Upper lobe of right lung (tissue), 1 donor: ENCODE results near the gene GYPC. TPM values are rescaled to one million over a fixed set of nuclear protein-coding genes. Genes with fewer than 3 reads are reported as not detected.
A peak's percentile ranks its signal among the peaks of the same experiment; 100 is the strongest.

Experiments used
- ATAC-seq: fragments of 200-7000 bp; cut with Tn5 transposase; one replicate; pipeline ENCODE4 v1.9.1; 2020; ENCODE audit warnings: mild to moderate bottlenecking, moderate library complexity
- DNase-seq: peaks from one replicate; pipeline ENCODE4 v3.0.0-alpha.2; 2020
- H3K27ac ChIP-seq: fragments of 200-600 bp; one replicate; pipeline ENCODE4 v1.8.0; 2022
- H3K27me3 ChIP-seq: fragments of 200-600 bp; one replicate; pipeline ENCODE4 v1.8.0; 2022; ENCODE audit warnings: mild to moderate bottlenecking
- H3K36me3 ChIP-seq: fragments of 200-600 bp; one replicate; pipeline ENCODE4 v1.8.0; 2022
- H3K4me1 ChIP-seq: fragments of 200-600 bp; one replicate; pipeline ENCODE4 v1.8.0; 2022
- H3K4me3 ChIP-seq: fragments of 200-600 bp; one replicate; pipeline ENCODE4 v1.8.0; 2022; ENCODE audit warnings: mild to moderate bottlenecking
- H3K9me3 ChIP-seq: fragments of 200-600 bp; one replicate; pipeline ENCODE4 v1.8.0; 2022
- intact Hi-C: fragments of 100-400 bp; cut with DNase I; formaldehyde crosslinking; loops from one replicate; pipeline ENCODE4 v1.11.0; 2022
- total RNA-seq: library from RNA; stranded (reverse); fragmentation: NEBNext Ultra II Directional; extraction: Animal tissue kit (Norgen Biotek cat#: 25700); gene quantifications from one replicate; pipeline ENCODE4 v1.2.1, GENCODE V29; 2021
- TF ChIP-seq, protein P1 (sequence below): fragments of 200-600 bp; IDR thresholded peaks from one replicate; pipeline ENCODE4 v1.8.0; 2022; ENCODE audit warnings: antibody characterized with exemption
- donor health status: DM: no; HTN: yes; CAD: no; lungs with severe emphysema.

The GYPC gene
- total RNA-seq, 1 donor from 2014 or later, result 76.7 TPM

DNA sequence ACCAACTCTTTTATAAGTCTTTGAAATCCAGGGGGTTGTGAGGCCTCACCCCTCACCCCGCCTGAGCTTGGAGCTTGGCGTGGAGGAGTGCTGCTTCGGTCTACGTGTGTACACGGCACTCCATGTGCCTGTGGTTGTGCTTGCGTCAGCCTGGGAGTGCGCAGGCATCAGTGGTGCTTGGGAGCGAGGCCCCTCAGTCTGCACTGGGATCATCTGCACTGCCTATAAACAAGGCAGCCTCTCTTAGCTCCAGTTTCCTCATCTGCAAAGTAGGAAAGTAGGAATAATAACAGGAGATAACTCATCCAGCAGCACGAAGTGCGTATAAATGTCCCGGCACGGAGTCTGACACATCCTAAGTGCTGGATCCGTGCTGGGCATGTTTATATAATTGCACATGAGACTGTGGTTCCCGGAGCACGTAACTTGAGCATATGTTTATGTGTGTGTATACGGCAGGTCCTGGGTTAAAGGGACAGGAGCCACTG, 1.2 kb downstream of the GYPC start:
- Histone ChIP-seq H3K4me1 (peaks cover 53% of the 10 kb centered on the region), H3K27ac (peak overlapping the region; percentile 91), H3K27me3 (no peaks in the 10 kb centered on the region), H3K4me3 (peak overlapping the region; percentile 72), H3K9me3 (no peaks in the 10 kb centered on the region), H3K36me3 (no peaks in the 10 kb centered on the region)
- intact Hi-C loops, result no loop called here
- no peak for DNase-seq
- peak; percentile 35 for ATAC-seq
- TF ChIP-seq, protein P1, sequence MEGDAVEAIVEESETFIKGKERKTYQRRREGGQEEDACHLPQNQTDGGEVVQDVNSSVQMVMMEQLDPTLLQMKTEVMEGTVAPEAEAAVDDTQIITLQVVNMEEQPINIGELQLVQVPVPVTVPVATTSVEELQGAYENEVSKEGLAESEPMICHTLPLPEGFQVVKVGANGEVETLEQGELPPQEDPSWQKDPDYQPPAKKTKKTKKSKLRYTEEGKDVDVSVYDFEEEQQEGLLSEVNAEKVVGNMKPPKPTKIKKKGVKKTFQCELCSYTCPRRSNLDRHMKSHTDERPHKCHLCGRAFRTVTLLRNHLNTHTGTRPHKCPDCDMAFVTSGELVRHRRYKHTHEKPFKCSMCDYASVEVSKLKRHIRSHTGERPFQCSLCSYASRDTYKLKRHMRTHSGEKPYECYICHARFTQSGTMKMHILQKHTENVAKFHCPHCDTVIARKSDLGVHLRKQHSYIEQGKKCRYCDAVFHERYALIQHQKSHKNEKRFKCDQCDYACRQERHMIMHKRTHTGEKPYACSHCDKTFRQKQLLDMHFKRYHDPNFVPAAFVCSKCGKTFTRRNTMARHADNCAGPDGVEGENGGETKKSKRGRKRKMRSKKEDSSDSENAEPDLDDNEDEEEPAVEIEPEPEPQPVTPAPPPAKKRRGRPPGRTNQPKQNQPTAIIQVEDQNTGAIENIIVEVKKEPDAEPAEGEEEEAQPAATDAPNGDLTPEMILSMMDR, result no peak

DNA sequence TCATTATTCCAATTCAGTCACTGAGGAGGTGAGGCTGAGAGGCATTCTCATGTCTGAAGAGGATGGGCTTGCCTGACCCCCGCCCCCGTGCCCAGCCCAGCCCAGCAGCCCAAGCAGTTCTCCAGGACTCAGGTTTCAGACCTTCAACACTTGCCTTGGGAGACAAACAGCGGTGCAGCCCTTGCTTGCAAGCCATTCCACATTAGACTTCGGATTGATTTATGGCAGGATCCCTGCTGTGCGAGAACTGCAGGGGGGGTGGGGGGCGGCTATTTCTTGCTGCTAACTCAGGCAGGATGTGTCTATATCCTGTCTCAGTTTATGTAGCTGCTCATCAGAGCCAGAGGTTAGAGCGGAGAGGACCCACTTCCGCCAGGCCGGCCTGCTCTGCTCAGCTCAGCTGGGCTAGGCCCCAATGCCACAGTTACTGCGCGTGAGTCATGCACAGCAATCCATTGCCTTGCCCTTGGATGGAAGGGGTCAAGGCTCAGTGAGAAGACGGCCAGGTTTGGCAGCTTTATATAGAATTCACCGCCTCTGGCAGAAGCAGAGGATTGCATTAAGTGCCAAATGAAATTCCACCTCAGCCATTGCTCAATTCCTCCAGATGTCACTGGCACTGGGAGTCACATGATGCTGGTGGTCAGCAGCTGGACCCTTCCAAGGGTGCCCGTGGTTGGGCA, 1.8 kb downstream of the GYPC start:
- Histone ChIP-seq H3K27ac (peak overlapping the region; percentile 91), H3K27me3 (no peaks in the 10 kb centered on the region), H3K4me3 (peak overlapping the region; percentile 72), H3K36me3 (no peaks in the 10 kb centered on the region), H3K4me1 (peaks cover 59% of the 10 kb centered on the region), H3K9me3 (no peaks in the 10 kb centered on the region)
- intact Hi-C loops, result no loop called here
- ATAC-seq (peak; percentile 78), DNase-seq (peak; percentile 83)
- TF ChIP-seq, protein P1, result peak; percentile 20

DNA sequence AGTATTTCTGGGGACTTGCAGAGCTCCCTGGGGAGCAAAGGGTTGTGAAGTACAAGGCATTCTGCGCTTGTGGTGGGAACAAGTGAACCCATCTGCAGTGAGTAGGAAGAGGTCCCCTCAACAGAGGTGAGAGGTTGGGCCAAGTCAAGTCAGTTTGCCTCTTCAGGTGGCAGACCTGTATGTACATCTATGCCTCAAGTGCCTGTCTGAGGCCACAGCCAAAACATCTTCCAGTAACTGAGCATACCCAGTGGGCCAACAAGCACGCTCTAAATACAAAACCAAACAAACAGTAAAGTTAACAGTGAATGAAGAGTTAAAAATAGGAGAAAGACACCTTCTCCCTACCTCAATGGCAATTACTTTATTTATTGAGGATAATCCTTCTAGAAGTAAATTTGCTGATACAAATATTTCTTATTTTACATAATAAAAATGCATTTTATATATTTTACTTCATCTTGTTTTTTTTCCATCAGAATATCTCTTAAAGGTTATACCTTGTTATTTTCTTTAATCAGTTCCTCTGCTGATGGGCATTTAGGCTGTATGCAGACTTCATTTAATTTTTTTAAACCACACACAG, 2.5 kb downstream of the GYPC start:
- no peak for DNase-seq
- Histone ChIP-seq H3K27ac (peak overlapping the region; percentile 91), H3K27me3 (no peaks in the 10 kb centered on the region), H3K36me3 (no peaks in the 10 kb centered on the region), H3K9me3 (no peaks in the 10 kb centered on the region), H3K4me1 (peaks cover 65% of the 10 kb centered on the region), H3K4me3 (peak overlapping the region; percentile 72)
- intact Hi-C loops, result no loop called here
- TF ChIP-seq, protein P1, result no peak
- ATAC-seq, result no peak

DNA sequence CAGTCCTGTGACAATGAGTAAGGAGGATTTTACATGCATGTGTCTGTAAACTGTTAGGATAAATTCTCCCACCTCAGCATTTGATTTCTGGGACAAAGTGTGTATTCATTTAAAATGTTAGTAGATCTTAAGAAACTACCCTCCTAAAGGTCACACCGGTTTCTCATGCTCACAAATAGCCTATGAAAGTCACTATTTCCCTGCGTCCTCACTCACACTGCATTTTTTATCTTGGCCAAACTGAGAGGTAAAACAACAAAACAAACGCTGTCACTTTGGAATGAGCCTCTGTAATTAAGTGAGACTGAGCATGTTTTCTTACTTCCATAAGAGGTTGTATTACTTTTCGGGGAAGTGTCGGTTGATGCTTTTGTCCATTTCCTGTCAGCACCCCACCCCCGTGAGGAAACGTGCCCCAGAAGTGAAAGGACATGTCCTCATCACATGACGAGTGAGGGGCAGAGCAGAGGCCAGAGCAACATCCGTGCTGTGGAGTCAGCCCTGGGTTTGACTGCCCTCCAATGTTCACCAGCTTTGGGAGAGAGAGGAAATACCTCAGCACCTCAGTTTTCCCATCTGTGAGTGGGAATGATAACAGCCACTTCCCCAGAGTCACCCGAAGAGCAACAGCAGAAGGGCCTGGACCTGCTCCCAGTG, 3.1 kb downstream of the GYPC start:
- TF ChIP-seq, protein P1, result no peak
- Histone ChIP-seq H3K27me3 (no peaks in the 10 kb centered on the region), H3K4me3 (peak overlapping the region; percentile 72), H3K4me1 (peaks cover 72% of the 10 kb centered on the region), H3K36me3 (no peaks in the 10 kb centered on the region), H3K27ac (peak overlapping the region; percentile 91), H3K9me3 (no peaks in the 10 kb centered on the region)
- peak; percentile 77 for DNase-seq
- peak; percentile 64 for ATAC-seq
- intact Hi-C loops, result no loop called here

DNA sequence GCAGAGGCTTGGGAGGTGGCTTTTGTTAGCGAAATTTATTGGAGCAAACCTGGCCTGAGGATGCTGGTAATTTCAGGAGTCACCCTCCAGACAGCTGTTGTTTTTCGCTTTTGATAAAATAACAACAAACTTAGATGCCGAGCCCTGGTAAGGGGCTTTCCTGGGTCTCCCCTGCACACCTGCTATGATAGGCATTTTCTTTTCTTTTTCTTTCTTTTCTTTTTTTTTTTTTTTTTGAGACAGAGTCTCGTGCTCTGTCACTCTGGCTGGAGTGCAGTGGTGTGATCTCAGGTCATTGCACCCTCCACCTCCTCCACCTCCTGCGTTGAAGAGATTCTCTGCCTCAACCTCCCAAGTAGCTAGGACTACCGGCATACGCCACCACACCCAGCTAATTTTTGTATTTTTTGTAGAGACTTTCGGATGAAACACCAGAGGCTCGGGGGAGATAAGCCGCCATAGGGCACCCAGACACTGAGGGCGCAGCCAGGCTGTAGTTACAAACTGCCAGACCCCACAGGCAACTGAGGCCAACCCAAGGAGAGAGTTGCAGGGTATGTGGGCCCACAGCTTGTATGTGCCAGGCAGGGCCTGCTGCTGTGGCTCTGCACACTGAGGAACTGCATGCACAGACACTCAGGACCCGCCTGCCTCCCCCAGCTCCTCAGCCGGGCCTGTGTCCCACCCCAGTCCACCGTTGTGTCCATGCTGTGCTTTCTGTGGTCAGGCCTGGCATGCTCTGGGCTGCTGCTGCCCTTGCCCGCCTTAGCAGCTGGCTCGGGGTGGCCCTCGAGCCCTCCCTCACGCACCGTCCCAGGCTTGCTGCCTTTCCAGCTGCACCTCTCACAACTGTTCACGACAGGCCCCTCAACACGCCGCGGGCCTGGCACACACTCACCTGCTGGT, 3.9 kb downstream of the GYPC start:
- Histone ChIP-seq H3K4me3 (peak overlapping the region; percentile 7), H3K27ac (peak overlapping the region; percentile 91), H3K4me1 (peaks cover 76% of the 10 kb centered on the region), H3K9me3 (no peaks in the 10 kb centered on the region), H3K27me3 (no peaks in the 10 kb centered on the region), H3K36me3 (no peaks in the 10 kb centered on the region)
- intact Hi-C loops, result no loop called here
- DNase-seq (no peak), ATAC-seq (no peak)
- TF ChIP-seq, protein P1, result no peak
